Omental fat pad (tissue), 4 donors: ENCODE measurements around the gene ADAMTS14. TPM values are rescaled to one million over a fixed set of nuclear protein-coding genes. Genes with fewer than 3 reads are reported as not detected.
A peak's percentile ranks its signal among the peaks of the same experiment; 100 is the strongest.
"Not testable (repeated sequence)": the region's sequence is repeated elsewhere in the genome, so short reads cannot be mapped to it uniquely, and the experiment has no call there.

Experiments
- ATAC-seq: fragments of 150-250 bp; one replicate; pipeline ENCODE4 v1.9.1; 2016; ENCODE audit warnings: mild to moderate bottlenecking, moderate library complexity; ENCODE audit not compliant: low FRiP score
- DNase-seq: peaks from one replicate; pipeline ENCODE4 v3.0.0-alpha.2; 2019; ENCODE audit warnings: low spot score
- CTCF ChIP-seq, 3 donors: fragments of 450-650 bp; IDR thresholded peaks; one replicate each; pipeline ENCODE4 v1.5.1; 2016 to 2017; ENCODE audit warnings: antibody characterized with exemption in 3 of 3, mild to moderate bottlenecking in 3 of 3, moderate library complexity in 2 of 3
- total RNA-seq, 4 donors: library from RNA; depleted of rRNA; stranded (reverse); fragments of >200 nt; gene quantifications; one replicate each; pipeline ENCODE4 v1.1.0, GENCODE V29; 2016

Gene ADAMTS14
- total RNA-seq = under 1 TPM in 3 of 4 donors, not detected in 1; 0.19 to 0.60 (median 0.47) TPM

GRCh38 chr10:70672165-70673042 lies at the start of gene ADAMTS14:
TSS of gene ADAMTS14 (plus strand) at chr10:70672506. CDS start at chr10:70672803, 297 bp downstream.
- no peak for TF ChIP-seq CTCF (IDR thresholded peaks at IDR 0.05)
- DNase-seq (no peak), ATAC-seq (peak; percentile 30)

- TF ChIP-seq CTCF (IDR thresholded peaks at IDR 0.05) = no peak
- DNase-seq (no peak), ATAC-seq (no peak)
Observed at GRCh38 chr10:70622541-70622940, 49.8 kb upstream of the ADAMTS14 start.

- DNase-seq = no peak
- ATAC-seq = no peak
- no peak for TF ChIP-seq CTCF (IDR thresholded peaks at IDR 0.05)
Observed at GRCh38 chr10:70622981-70623844, 49.1 kb upstream of the ADAMTS14 start.

GRCh38 chr10:70626056-70626455 lies 46.2 kb upstream of the ADAMTS14 start:
- no peak for ATAC-seq
- no peak for DNase-seq
- TF ChIP-seq CTCF (IDR thresholded peaks at IDR 0.05) = no peak

- TF ChIP-seq CTCF (IDR thresholded peaks at IDR 0.05) = no peak
- ATAC-seq (no peak), DNase-seq (no peak)
Observed at GRCh38 chr10:70629338-70629737, 43.0 kb upstream of the ADAMTS14 start.

- not testable (repeated sequence) for ATAC-seq, DNase-seq
Observed at GRCh38 chr10:70631735-70632134, 40.6 kb upstream of the ADAMTS14 start.

GRCh38 chr10:70634011-70634410 lies 38.3 kb upstream of the ADAMTS14 start:
- DNase-seq (no peak), ATAC-seq (no peak)
- no peak for TF ChIP-seq CTCF (IDR thresholded peaks at IDR 0.05)

- not testable (repeated sequence) for DNase-seq, ATAC-seq
Observed at GRCh38 chr10:70634515-70634914, 37.8 kb upstream of the ADAMTS14 start.

- ATAC-seq, DNase-seq: not testable (repeated sequence)
Observed at GRCh38 chr10:70639640-70640383, 32.5 kb upstream of the ADAMTS14 start.

GRCh38 chr10:70643272-70643671 lies 29.0 kb upstream of the ADAMTS14 start:
- ATAC-seq, DNase-seq: not testable (repeated sequence)
